ENCODE measurements around the gene SYT12. TPM values are rescaled to one million over a fixed set of nuclear protein-coding genes. Genes with fewer than 3 reads are reported as not detected.
"Not testable (repeated sequence)": the region's sequence is repeated elsewhere in the genome, so short reads cannot be mapped to it uniquely, and the experiment has no call there.

SYT12 gene
- polyA plus RNA-seq, 1 donor = 0.13 TPM

GRCh38 chr11:66996609-66997273 is 26.2 kb upstream of the SYT12 start:
- no peak for DNase-seq

GRCh38 chr11:66999555-66999954 is 23.4 kb upstream of the SYT12 start:
- no peak for DNase-seq

GRCh38 chr11:67001332-67001731 is 21.6 kb upstream of the SYT12 start:
- DNase-seq = no peak

- DNase-seq = no peak
These were observed 20.5 kb upstream of the SYT12 start for GRCh38 chr11:67002297-67002913.

GRCh38 chr11:67002921-67003411 is 20.0 kb upstream of the SYT12 start:
- DNase-seq = no peak

- not testable (repeated sequence) for DNase-seq
These were observed 17.7 kb upstream of the SYT12 start for GRCh38 chr11:67005200-67005599.

- DNase-seq = no peak
These were observed 16.7 kb upstream of the SYT12 start for GRCh38 chr11:67006029-67006884.

- no peak for DNase-seq
These were observed 15.8 kb upstream of the SYT12 start for GRCh38 chr11:67007126-67007525.

GRCh38 chr11:67010296-67010905 is 12.5 kb upstream of the SYT12 start:
- no peak for DNase-seq

GRCh38 chr11:67013511-67014045 is 9.4 kb upstream of the SYT12 start:
- DNase-seq = no peak

- no peak for DNase-seq
These were observed 8.6 kb upstream of the SYT12 start for GRCh38 chr11:67014343-67014742.

- no peak for DNase-seq
These were observed 7.9 kb upstream of the SYT12 start for GRCh38 chr11:67015048-67015447.

GRCh38 chr11:67016550-67016949 is 6.4 kb upstream of the SYT12 start:
- DNase-seq = no peak

GRCh38 chr11:67020949-67021348 is 2.0 kb upstream of the SYT12 start:
- no peak for DNase-seq

GRCh38 chr11:67022341-67022933 is 497 bp upstream of the SYT12 start:
- DNase-seq = no peak

- no peak for DNase-seq
These were observed 1.0 kb downstream of the SYT12 start for GRCh38 chr11:67023957-67024353.

GRCh38 chr11:67024410-67024809 is 1.5 kb downstream of the SYT12 start:
- no peak for DNase-seq

- no peak for DNase-seq
These were observed 2.0 kb downstream of the SYT12 start for GRCh38 chr11:67024966-67025365.

GRCh38 chr11:67025750-67026149 is 2.8 kb downstream of the SYT12 start:
- DNase-seq = no peak

- DNase-seq = no peak
These were observed 4.0 kb downstream of the SYT12 start for GRCh38 chr11:67026941-67027340.

- no peak for DNase-seq
These were observed 4.6 kb downstream of the SYT12 start for GRCh38 chr11:67027483-67027930.
